GM12801 (cell line): ENCODE results near the gene RASD1.

Source experiments
- TF ChIP-seq, protein P1 (sequence below): IDR thresholded peaks from one replicate; pipeline ENCODE4 v1.5.1; 2011; ENCODE audit warnings: control low read depth; ENCODE audit not compliant: insufficient read length; ENCODE audit errors: extremely low read depth

Gene RASD1

DNA sequence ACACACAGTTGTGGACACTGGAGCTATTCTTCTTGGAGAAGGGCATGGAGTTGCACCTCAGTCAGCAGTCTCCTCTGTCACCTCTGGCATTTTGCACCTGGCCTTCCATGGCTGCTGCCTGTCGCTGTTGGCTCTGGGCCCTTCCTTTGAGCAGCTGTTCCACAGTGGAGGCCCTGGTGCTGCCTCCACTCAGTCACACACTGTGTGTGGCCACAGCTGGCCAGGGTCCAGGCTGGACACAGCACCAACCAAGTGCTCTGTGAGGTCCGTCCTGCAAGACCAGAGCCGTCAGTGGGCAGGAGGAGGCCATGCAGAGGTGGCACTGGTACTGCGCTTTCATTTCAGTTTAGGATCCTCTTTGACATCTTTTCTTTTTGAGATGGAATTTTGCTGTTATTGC is 41.0 kb downstream of the RASD1 start:
- TF ChIP-seq, protein P1, sequence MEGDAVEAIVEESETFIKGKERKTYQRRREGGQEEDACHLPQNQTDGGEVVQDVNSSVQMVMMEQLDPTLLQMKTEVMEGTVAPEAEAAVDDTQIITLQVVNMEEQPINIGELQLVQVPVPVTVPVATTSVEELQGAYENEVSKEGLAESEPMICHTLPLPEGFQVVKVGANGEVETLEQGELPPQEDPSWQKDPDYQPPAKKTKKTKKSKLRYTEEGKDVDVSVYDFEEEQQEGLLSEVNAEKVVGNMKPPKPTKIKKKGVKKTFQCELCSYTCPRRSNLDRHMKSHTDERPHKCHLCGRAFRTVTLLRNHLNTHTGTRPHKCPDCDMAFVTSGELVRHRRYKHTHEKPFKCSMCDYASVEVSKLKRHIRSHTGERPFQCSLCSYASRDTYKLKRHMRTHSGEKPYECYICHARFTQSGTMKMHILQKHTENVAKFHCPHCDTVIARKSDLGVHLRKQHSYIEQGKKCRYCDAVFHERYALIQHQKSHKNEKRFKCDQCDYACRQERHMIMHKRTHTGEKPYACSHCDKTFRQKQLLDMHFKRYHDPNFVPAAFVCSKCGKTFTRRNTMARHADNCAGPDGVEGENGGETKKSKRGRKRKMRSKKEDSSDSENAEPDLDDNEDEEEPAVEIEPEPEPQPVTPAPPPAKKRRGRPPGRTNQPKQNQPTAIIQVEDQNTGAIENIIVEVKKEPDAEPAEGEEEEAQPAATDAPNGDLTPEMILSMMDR, result no peak

DNA sequence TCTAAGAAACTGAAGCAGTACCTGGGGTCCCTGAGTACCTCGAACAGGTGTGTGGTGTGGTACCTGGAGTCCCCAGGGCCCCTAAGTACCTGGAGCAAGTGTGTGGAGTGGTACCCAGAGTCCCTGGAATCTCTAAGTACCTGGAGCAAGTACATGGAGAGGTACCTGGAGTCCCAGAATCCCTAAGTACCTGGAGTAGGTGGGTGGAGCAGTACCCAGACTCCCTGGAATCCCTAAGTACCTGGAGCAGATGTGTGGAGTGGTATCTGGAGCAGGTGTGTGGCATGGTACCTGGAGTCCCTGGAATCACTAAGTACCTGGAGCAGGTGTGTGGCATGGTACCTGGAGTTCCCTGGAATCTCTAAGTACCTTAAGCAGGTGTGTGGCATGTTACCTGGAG is 41.9 kb downstream of the RASD1 start:
- TF ChIP-seq, protein P1, result no peak

DNA sequence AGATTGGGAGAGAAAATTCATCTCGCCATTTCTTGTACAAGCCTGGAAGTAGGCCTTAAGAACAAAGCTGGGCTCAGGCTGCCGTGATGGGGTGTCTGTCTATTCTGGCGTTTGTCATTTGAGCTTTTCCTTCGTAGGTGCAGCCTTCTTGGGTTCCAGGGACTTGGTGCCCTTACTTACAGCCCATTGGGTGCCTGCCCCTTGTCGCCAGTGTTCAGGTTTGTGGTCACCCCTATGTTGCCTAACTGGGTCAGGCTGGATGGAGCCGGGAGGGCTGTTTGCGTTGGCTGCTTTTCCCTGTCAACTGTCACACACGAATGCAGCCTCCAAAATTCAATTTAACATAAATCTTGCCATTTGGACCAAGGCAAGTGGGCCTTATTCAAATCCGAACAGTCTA is 43.1 kb downstream of the RASD1 start:
- TF ChIP-seq, protein P1, result no peak

DNA sequence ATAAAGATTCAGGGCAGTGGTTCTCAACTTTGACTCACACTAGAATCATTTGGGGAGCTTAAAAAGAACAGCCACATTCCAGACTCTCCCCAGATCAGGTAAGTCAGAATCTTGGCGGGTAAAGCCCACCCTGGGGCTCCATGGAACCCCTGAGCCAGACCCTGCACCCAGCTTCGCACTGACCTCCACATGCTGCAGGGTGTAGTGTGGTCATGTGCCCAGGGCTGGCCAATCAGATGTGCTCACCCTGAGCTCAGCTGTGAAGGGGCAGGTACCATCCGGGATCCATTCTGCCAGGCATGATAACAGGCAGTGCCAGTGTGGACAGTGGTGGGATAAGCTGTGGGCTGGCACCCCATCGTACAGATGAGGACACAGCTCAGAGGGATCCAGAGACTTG is 47.5 kb downstream of the RASD1 start:
- TF ChIP-seq, protein P1, result no peak

DNA sequence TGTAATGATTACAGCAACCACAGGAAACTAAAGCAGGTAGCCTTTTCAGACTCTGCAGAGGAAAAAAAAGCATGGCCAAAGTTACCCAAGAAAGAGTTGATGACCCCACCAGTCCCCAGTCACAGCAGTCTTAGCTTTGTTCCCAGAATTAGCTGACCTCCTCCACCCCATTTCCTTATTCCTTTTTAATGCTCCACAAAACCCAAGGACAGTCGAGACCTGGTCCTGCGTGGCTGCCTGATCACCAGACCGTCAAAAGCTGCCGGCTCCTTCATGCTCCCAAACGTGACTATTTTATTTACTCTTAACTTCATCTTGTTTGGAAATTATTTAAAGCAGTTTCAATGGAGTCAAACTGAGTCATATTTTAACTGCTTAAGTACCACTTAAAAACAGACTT is 48.1 kb downstream of the RASD1 start:
- TF ChIP-seq, protein P1, result no peak

DNA sequence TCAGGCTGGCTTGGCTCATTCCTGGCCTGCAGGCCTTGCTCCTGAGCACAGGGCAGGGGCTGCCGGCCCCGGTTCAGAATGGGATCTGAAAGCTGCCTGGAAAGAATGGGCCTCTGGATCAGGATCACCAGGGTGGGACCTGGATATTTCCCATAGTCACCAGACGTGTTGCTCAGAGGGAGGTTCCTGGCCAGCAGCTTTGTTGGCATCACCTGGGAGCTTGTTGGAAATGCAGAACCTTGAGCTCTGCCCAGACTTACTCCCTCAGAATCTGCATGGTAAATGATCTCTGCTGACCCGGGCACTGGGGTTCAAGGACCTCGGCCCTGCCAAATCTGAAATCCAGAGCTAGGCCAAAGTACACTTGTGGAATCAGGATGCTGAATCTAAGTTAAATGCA is 48.9 kb downstream of the RASD1 start:
- TF ChIP-seq, protein P1, result no peak

DNA sequence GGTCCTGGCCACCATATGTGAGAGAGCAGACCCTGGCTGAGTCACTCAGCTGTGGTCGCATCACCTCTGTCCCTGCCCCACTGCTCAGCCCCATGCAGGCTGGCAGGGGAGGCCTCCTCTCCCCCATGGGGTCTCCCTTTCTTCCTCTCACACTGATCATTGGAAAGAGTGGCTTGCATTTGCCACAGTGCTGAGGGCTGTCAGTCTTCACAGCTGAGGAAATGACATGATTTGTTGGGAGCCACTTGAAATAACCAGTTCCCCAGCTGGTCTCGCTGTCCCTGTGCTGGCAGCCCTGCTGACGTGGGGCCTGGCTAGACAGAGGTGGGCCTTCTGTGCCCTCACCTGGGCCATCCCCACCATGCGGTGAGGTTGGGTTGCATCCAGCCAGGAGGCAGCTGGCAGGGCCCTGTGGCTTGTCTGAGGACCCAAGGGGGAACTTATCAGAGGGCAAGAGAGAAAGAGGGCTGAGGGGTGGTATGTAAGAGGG is 49.5 kb downstream of the RASD1 start:
- TF ChIP-seq, protein P1, result no peak
